IMR-90 (cell line): ENCODE measurements around the gene CDC37L1. TPM values are rescaled to one million over a fixed set of nuclear protein-coding genes. Genes with fewer than 3 reads are reported as not detected.

Experiments
- ATAC-seq: fragments of 200-7000 bp; cut with Tn5 transposase; 2 replicates; pipeline ENCODE4 v1.9.1; 2020; ENCODE audit warnings: low read depth, mild to moderate bottlenecking, moderate library complexity
- BruUV-seq: library from RNA; stranded (reverse); fragments of 400-500 nt; replicated peaks from 2 replicates; lab custom pipeline; 2021; lab: Mats Ljungman, UMichigan
- CTCF ChIA-PET: fragments of 300-600 bp; formaldehyde crosslinking; extraction: SDS; loops from one replicate; lab custom pipeline; 2021; ENCODE audit warnings: antibody characterized with exemption; lab: Yijun Ruan, JAX
- POLR2A ChIA-PET: fragments of 300-600 bp; sonication (Branson Sonifier 250); formaldehyde crosslinking; loops from one replicate; lab custom pipeline; 2022; ENCODE audit warnings: antibody characterized with exemption; ENCODE audit not compliant: unreplicated experiment; lab: Charles Lee
- DNase-seq: peaks from one replicate; pipeline ENCODE4 v3.0.0; 2013
- H2AFZ ChIP-seq: replicated peaks from 2 replicates; pipeline ENCODE3; 2013; ENCODE audit warnings: low read length, mild to moderate bottlenecking; ENCODE audit not compliant: poor library complexity
- H2AK5ac ChIP-seq: 2 replicates; pipeline ENCODE4 v1.6.1; 2013; ENCODE audit warnings: low read depth, low read length, inconsistent platforms
- H2AK9ac ChIP-seq: replicated peaks from 2 replicates; pipeline ENCODE3; 2013; ENCODE audit warnings: mild to moderate bottlenecking, low read depth, low read length, moderate library complexity; ENCODE audit not compliant: poor library complexity
- H2BK120ac ChIP-seq: 2 replicates; pipeline ENCODE4 v1.6.1; 2013; ENCODE audit warnings: low read depth, low read length, inconsistent platforms
- H2BK15ac ChIP-seq: 3 replicates; pipeline ENCODE4 v1.6.1; 2013; ENCODE audit warnings: low read depth, low read length, inconsistent platforms
- H2BK20ac ChIP-seq: 2 replicates; pipeline ENCODE4 v1.6.1; 2013; ENCODE audit warnings: low read depth, mild to moderate bottlenecking, inconsistent platforms, low read length, moderate library complexity
- H2BK5ac ChIP-seq: 2 replicates; pipeline ENCODE4 v1.6.1; 2013; ENCODE audit warnings: mild to moderate bottlenecking, low read depth, low read length, inconsistent platforms; ENCODE audit not compliant: poor library complexity, severe bottlenecking
- H3K14ac ChIP-seq: replicated peaks from 2 replicates; pipeline ENCODE4 v1.6.1; 2013; ENCODE audit warnings: low read depth, low read length, inconsistent platforms
- H3K18ac ChIP-seq: 2 replicates; pipeline ENCODE4 v1.6.1; 2013; ENCODE audit warnings: low read depth, low read length, control low read depth
- H3K23ac ChIP-seq: 2 replicates; pipeline ENCODE4 v1.6.1; 2013; ENCODE audit warnings: low read depth, low read length, inconsistent platforms
- H3K27ac ChIP-seq: 2 replicates; pipeline ENCODE4 v1.5.1; 2013; ENCODE audit warnings: mild to moderate bottlenecking, control low read depth, low read length; ENCODE audit not compliant: insufficient read depth
- H3K27me3 ChIP-seq: 2 replicates; pipeline ENCODE4 v1.6.1; 2013; ENCODE audit warnings: low read length; ENCODE audit not compliant: control insufficient read depth, insufficient read depth
- H3K36me3 ChIP-seq: 2 replicates; pipeline ENCODE4 v1.6.1; 2013; ENCODE audit warnings: low read length, mixed read lengths; ENCODE audit not compliant: control insufficient read depth, insufficient read depth
- H3K4ac ChIP-seq: 2 replicates; pipeline ENCODE4 v1.6.1; 2013; ENCODE audit warnings: low read depth, low read length, inconsistent platforms
- H3K4me1 ChIP-seq: 2 replicates; pipeline ENCODE4 v1.6.1; 2013; ENCODE audit warnings: low read length, mixed read lengths; ENCODE audit not compliant: control insufficient read depth, insufficient read depth
- H3K4me2 ChIP-seq: 2 replicates; pipeline ENCODE4 v1.6.1; 2013; ENCODE audit warnings: low read depth, mild to moderate bottlenecking, control low read depth, low read length, moderate library complexity
- H3K4me3 ChIP-seq: 2 replicates; pipeline ENCODE4 v1.5.1; 2013; ENCODE audit warnings: low read depth, mild to moderate bottlenecking, control low read depth, low read length, moderate library complexity; ENCODE audit not compliant: insufficient read depth
- H3K56ac ChIP-seq: 2 replicates; pipeline ENCODE4 v1.6.1; 2013; ENCODE audit warnings: low read length, inconsistent platforms; ENCODE audit not compliant: insufficient read depth; ENCODE audit errors: extremely low read depth
- H3K79me1 ChIP-seq, 2 experiments: 2 replicates each; pipeline ENCODE4 v1.6.1; 2013; ENCODE audit warnings: low read length in 2 of 2, inconsistent platforms in 1 of 2, low read depth in 1 of 2
- H3K9ac ChIP-seq: 2 replicates; pipeline ENCODE4 v1.6.1; 2013; ENCODE audit warnings: low read depth, low read length, control low read depth
- H3K9me1 ChIP-seq: 2 replicates; pipeline ENCODE4 v1.6.1; 2013; ENCODE audit warnings: low read length, inconsistent platforms; ENCODE audit not compliant: insufficient read depth
- H3K9me3 ChIP-seq: 2 replicates; pipeline ENCODE4 v1.6.1; 2013; ENCODE audit warnings: low read length; ENCODE audit not compliant: control insufficient read depth, insufficient read depth
- H4K20me1 ChIP-seq: 2 replicates; pipeline ENCODE4 v1.6.1; 2013; ENCODE audit warnings: low read length, inconsistent platforms; ENCODE audit not compliant: insufficient read depth
- H4K5ac ChIP-seq: 2 replicates; pipeline ENCODE4 v1.6.1; 2013; ENCODE audit warnings: mild to moderate bottlenecking, low read depth, low read length, control low read depth
- H4K8ac ChIP-seq, 2 experiments: 2 replicates each; pipeline ENCODE4 v1.6.1; 2013; ENCODE audit warnings: low read depth in 2 of 2, low read length in 2 of 2, control low read depth in 1 of 2, inconsistent platforms in 1 of 2
- H4K91ac ChIP-seq: 2 replicates; pipeline ENCODE4 v1.6.1; 2013; ENCODE audit warnings: low read depth, low read length, inconsistent platforms; ENCODE audit not compliant: insufficient read depth
- BHLHE40 ChIP-seq: fragments of 150-350 bp; IDR thresholded peaks from 2 replicates; pipeline ENCODE4 v1.6.1; 2016; ENCODE audit warnings: mild to moderate bottlenecking, low read depth, low read length
- CEBPB ChIP-seq: IDR thresholded peaks from 2 replicates; pipeline ENCODE4 v1.6.1; 2012; ENCODE audit warnings: low read depth, low read length, improper control_type of control experiment
- CHD1 ChIP-seq: IDR thresholded peaks from 2 replicates; pipeline ENCODE4 v1.6.1; 2012; ENCODE audit warnings: low read depth, low read length, improper control_type of control experiment
- CTCF ChIP-seq: conservative IDR thresholded peaks from 2 replicates; pipeline ENCODE4 v1.5.1; 2012; ENCODE audit warnings: mild to moderate bottlenecking, low read depth, low read length, improper control_type of control experiment
- ELK1 ChIP-seq: fragments of 150-350 bp; IDR thresholded peaks from 2 replicates; pipeline ENCODE4 v1.6.1; 2016; ENCODE audit warnings: low read depth, mild to moderate bottlenecking, low read length, moderate library complexity, borderline replicate concordance
- FOS ChIP-seq: fragments of 150-350 bp; IDR thresholded peaks from 2 replicates; pipeline ENCODE4 v1.6.1; 2016; ENCODE audit warnings: low read depth, low read length
- MAFK ChIP-seq: IDR thresholded peaks from 2 replicates; pipeline ENCODE4 v1.6.1; 2012; ENCODE audit warnings: low read depth, low read length, improper control_type of control experiment
- MAZ ChIP-seq: IDR thresholded peaks from 2 replicates; pipeline ENCODE4 v1.6.1; 2012; ENCODE audit warnings: low read depth, mild to moderate bottlenecking, low read length, improper control_type of control experiment, moderate library complexity, borderline replicate concordance
- MXI1 ChIP-seq: IDR thresholded peaks from 2 replicates; pipeline ENCODE4 v1.6.1; 2012; ENCODE audit warnings: low read depth, mild to moderate bottlenecking, low read length, moderate library complexity, borderline replicate concordance
- NFE2L2 ChIP-seq: fragments of 150-350 bp; IDR thresholded peaks from 2 replicates; pipeline ENCODE4 v1.6.1; 2016; ENCODE audit warnings: low read depth, mild to moderate bottlenecking, low read length
- POLR2A ChIP-seq: IDR thresholded peaks from 2 replicates; pipeline ENCODE4 v1.6.1; 2012; ENCODE audit warnings: mild to moderate bottlenecking, low read depth, low read length
- RAD21 ChIP-seq: IDR thresholded peaks from 2 replicates; pipeline ENCODE4 v1.6.1; 2012; ENCODE audit warnings: low read length, improper control_type of control experiment
- RCOR1 ChIP-seq: IDR thresholded peaks from 2 replicates; pipeline ENCODE4 v1.6.1; 2012; ENCODE audit warnings: mild to moderate bottlenecking, low read length, improper control_type of control experiment; ENCODE audit not compliant: insufficient replicate concordance
- RFX5 ChIP-seq: IDR thresholded peaks from 2 replicates; pipeline ENCODE4 v1.8.0; 2012; ENCODE audit warnings: low read depth, mild to moderate bottlenecking, low read length, moderate library complexity
- SMC3 ChIP-seq: fragments of 150-350 bp; IDR thresholded peaks from 2 replicates; pipeline ENCODE4 v1.6.1; 2016; ENCODE audit warnings: low read depth, mild to moderate bottlenecking, antibody characterized with exemption, low read length, moderate library complexity
- USF2 ChIP-seq: fragments of 150-350 bp; IDR thresholded peaks from 2 replicates; pipeline ENCODE4 v1.6.1; 2017; ENCODE audit warnings: mild to moderate bottlenecking, antibody characterized with exemption, low read length, low read depth
- WGBS, 2 experiments: methylation state at CpG; one replicate each; pipeline versions ENCODE4 v1.1.5 to v1.1.7; 2013; ENCODE audit warnings: missing lambda C conversion rate in 2 of 2; ENCODE audit not compliant: insufficient read length in 1 of 2; ENCODE audit errors: extremely low coverage in 2 of 2; 5-methylcytosine and 5-hydroxymethylcytosine counted together
- dilution Hi-C: fragments of 300-500 bp; cut with HindIII; formaldehyde crosslinking; loops from one replicate; pipeline ENCODE4 v1.14.3; 2018; ENCODE audit warnings: low sequenced_read_pairs; ENCODE audit not compliant: unreplicated experiment
- in situ Hi-C: fragments of 300-500 bp; cut with MboI; formaldehyde crosslinking; loops from 3 replicates; pipeline ENCODE4 v1.14.3; 2019; ENCODE audit warnings: low sequenced_read_pairs, inconsistent platforms, mixed read lengths
- intact Hi-C: fragments of 100-400 bp; cut with micrococcal nuclease; formaldehyde crosslinking; loops from 2 replicates; pipeline ENCODE4 v1.10.0; 2022
- polyA plus RNA-seq, 3 experiments: library from polyadenylated mRNA; depleted of rRNA; stranded (reverse); fragments of >200 nt; gene quantifications; 2 replicates each; pipeline ENCODE4 v1.2.3, GENCODE V29; 2012; ENCODE audit warnings: low replicate concordance in 1 of 3
- total RNA-seq: library from RNA; depleted of rRNA; stranded (reverse); fragments of >200 nt; gene quantifications from 2 replicates; pipeline ENCODE4 v1.2.3, GENCODE V29; 2012

CDC37L1 gene
- total and polyA plus RNA-seq, 2 of the 4 experiments (the other 2 are of a cell fraction) = 6.6 to 7.3 TPM

GRCh38 chr9:4680750-4681149 lies 1.4 kb downstream of the CDC37L1 start:
- Histone ChIP-seq H2AFZ (no peak overlapping the region), H3K4me1 (peaks cover 4% of the 10 kb centered on the region), H3K27ac (no peak overlapping the region), H2AK9ac (no peak overlapping the region), H2BK120ac (no peak overlapping the region), H3K18ac (no peak overlapping the region), H2BK5ac (peak overlapping the region; percentile 79), H4K8ac (no peak overlapping the region), H4K91ac (no peak overlapping the region), H3K27me3 (no peaks in the 10 kb centered on the region), H3K4me2 (peak overlapping the region; percentile 73), H3K9me1 (peaks cover 6% of the 10 kb centered on the region), H3K14ac (no peak overlapping the region), H3K9me3 (no peaks in the 10 kb centered on the region), H3K4me3 (peak overlapping the region; percentile 60; the same call in 1 of the 2 replicates), H2AK5ac (no peak overlapping the region), H3K79me1 (peaks cover 12 to 38% of the 10 kb centered on the region in 2 experiments), H4K20me1 (peaks cover under 1% of the 10 kb centered on the region; the same call in 1 of the 2 replicates), H3K4ac (no peak overlapping the region), H4K5ac (no peak overlapping the region), H3K36me3 (peaks cover 5% of the 10 kb centered on the region), H3K23ac (peak overlapping the region; percentile 57; the same call in 1 of the 2 replicates), H3K9ac (peak overlapping the region; percentile 96; the same call in 1 of the 2 replicates), H3K56ac (no peak overlapping the region), H2BK15ac (no peak overlapping the region), H2BK20ac (no peak overlapping the region)
- DNase-seq (peak; percentile 31), ATAC-seq (no peak)
- TF ChIP-seq USF2 (no peak), MAZ (no peak), CHD1 (no peak), BHLHE40 (no peak), RFX5 (no peak), CTCF (no peak), POLR2A (no peak), MAFK (no peak), ELK1 (no peak), CEBPB (no peak; the same call in 1 of the 2 replicates), RAD21 (no peak), FOS (no peak), MXI1 (no peak), NFE2L2 (no peak), RCOR1 (no peak), SMC3 (no peak)
- CTCF ChIA-PET = no interaction called here
- POLR2A ChIA-PET = no interaction called here
- dilution Hi-C loops (no loop called here), intact Hi-C loops (loop anchor here (5.0 kb wide), 1 partner anchor 47 kb away; no protein-coding TSS in a partner anchor), in situ Hi-C loops (loop anchor here (25.0 kb wide), 1 partner anchor 568 kb away; no protein-coding TSS in a partner anchor)
- no CpG with 5 or more reads among the region's 2 CpGs for WGBS, 2 experiments
- no TSS peak for BruUV-seq
